ENCODE data around the gene BANF1. TPM values are rescaled to one million over a fixed set of nuclear protein-coding genes. Genes with fewer than 3 reads are reported as not detected.

BANF1 gene
- polyA plus RNA-seq, 1 donor (not counting 4 experiments of a cell fraction or from before 2014, with no cell fraction given) = 154 TPM

- TF ChIP-seq CTCF (optimal IDR thresholded peaks at IDR 0.05 in 1 of 3, IDR thresholded peaks at IDR 0.05 in 1 of 3, conservative IDR thresholded peaks at IDR 0.05 in 1 of 3; ENCODE audit: extremely low read depth in 1 of 3, insufficient read depth in 2 of 3, low read length in 3 of 3) (no peak), EZH2 (IDR thresholded peaks at IDR 0.05; ENCODE audit: low read length) (no peak)
- H3K4me1 ChIP-seq (ENCODE audit: control insufficient read depth, extremely low read depth, insufficient read depth, low read length) = no peaks in the 10 kb centered on the region
- peaks cover 7% of the 10 kb centered on the region for H3K27me3 ChIP-seq (ENCODE audit: control insufficient read depth, extremely low read depth, insufficient read depth, low read length)
- H3K4me2 ChIP-seq (ENCODE audit: control insufficient read depth, extremely low read depth, insufficient read depth, low read depth, low read length) = no peak overlapping the region
- H2AFZ ChIP-seq (ENCODE audit: control insufficient read depth, low read length) = no peak overlapping the region
- H3K9me1 ChIP-seq (ENCODE audit: control insufficient read depth, extremely low read depth, insufficient read depth, low read length) = no peaks in the 10 kb centered on the region
- H3K79me2 ChIP-seq (ENCODE audit: control insufficient read depth, insufficient read depth, low read length) = no peaks in the 10 kb centered on the region
- H3K27ac ChIP-seq (ENCODE audit: control insufficient read depth, insufficient read depth, low read length) = no peak overlapping the region
- no peaks in the 10 kb centered on the region for H3K9me3 ChIP-seq (ENCODE audit: control insufficient read depth, low read depth, low read length)
- no peak overlapping the region for H3K4me3 ChIP-seq (ENCODE audit: control insufficient read depth in 2 of 3, extremely low read depth in 1 of 3, insufficient read depth in 2 of 3, low read depth in 1 of 3, low read length in 3 of 3)
- dilution Hi-C loops (cut with MboI; ENCODE audit: extremely low pct_ligation_motif_present, low sequenced_read_pairs) = no loop called here
- H4K20me1 ChIP-seq (ENCODE audit: control insufficient read depth, extremely low read depth, insufficient read depth, low read length) = no peaks in the 10 kb centered on the region
- H3K9ac ChIP-seq (ENCODE audit: control insufficient read depth, extremely low read depth, insufficient read depth, low read length) = no peak overlapping the region
- no peaks in the 10 kb centered on the region for H3K36me3 ChIP-seq (ENCODE audit: control insufficient read depth in 2 of 2, extremely low read depth in 1 of 2, insufficient read depth in 2 of 2, low read length in 2 of 2)
- no peak for FAIRE-seq
- no peak for DNase-seq (ENCODE audit: low read depth, low spot score)
Measured at GRCh38 chr11:66042227-66042995, 40.1 kb downstream of the BANF1 start.

- dilution Hi-C loops (cut with MboI; ENCODE audit: extremely low pct_ligation_motif_present, low sequenced_read_pairs) = no loop called here
- H3K9ac ChIP-seq (ENCODE audit: control insufficient read depth, extremely low read depth, insufficient read depth, low read length) = no peak overlapping the region
- H3K9me3 ChIP-seq (ENCODE audit: control insufficient read depth, low read depth, low read length) = no peaks in the 10 kb centered on the region
- TF ChIP-seq EZH2 (IDR thresholded peaks at IDR 0.05; ENCODE audit: low read length) (no peak), CTCF (optimal IDR thresholded peaks at IDR 0.05 in 1 of 3, IDR thresholded peaks at IDR 0.05 in 1 of 3, conservative IDR thresholded peaks at IDR 0.05 in 1 of 3; ENCODE audit: extremely low read depth in 1 of 3, insufficient read depth in 2 of 3, low read length in 3 of 3) (no peak)
- H3K27me3 ChIP-seq (ENCODE audit: control insufficient read depth, extremely low read depth, insufficient read depth, low read length) = peaks cover 9% of the 10 kb centered on the region
- no peaks in the 10 kb centered on the region for H3K79me2 ChIP-seq (ENCODE audit: control insufficient read depth, insufficient read depth, low read length)
- no peak overlapping the region for H3K27ac ChIP-seq (ENCODE audit: control insufficient read depth, insufficient read depth, low read length)
- no peaks in the 10 kb centered on the region for H3K36me3 ChIP-seq (ENCODE audit: control insufficient read depth in 2 of 2, extremely low read depth in 1 of 2, insufficient read depth in 2 of 2, low read length in 2 of 2)
- DNase-seq (ENCODE audit: low read depth, low spot score) = no peak
- no peak for FAIRE-seq
- no peaks in the 10 kb centered on the region for H3K9me1 ChIP-seq (ENCODE audit: control insufficient read depth, extremely low read depth, insufficient read depth, low read length)
- H3K4me1 ChIP-seq (ENCODE audit: control insufficient read depth, extremely low read depth, insufficient read depth, low read length) = no peaks in the 10 kb centered on the region
- H4K20me1 ChIP-seq (ENCODE audit: control insufficient read depth, extremely low read depth, insufficient read depth, low read length) = no peaks in the 10 kb centered on the region
- no peak overlapping the region for H3K4me3 ChIP-seq (ENCODE audit: control insufficient read depth in 2 of 3, extremely low read depth in 1 of 3, insufficient read depth in 2 of 3, low read depth in 1 of 3, low read length in 3 of 3)
- H2AFZ ChIP-seq (ENCODE audit: control insufficient read depth, low read length) = no peak overlapping the region
- H3K4me2 ChIP-seq (ENCODE audit: control insufficient read depth, extremely low read depth, insufficient read depth, low read depth, low read length) = no peak overlapping the region
Measured at GRCh38 chr11:66042996-66043906, 40.9 kb downstream of the BANF1 start.

Data from keratinocyte (primary cell).